Cardiac muscle cell (in vitro differentiated cells and primary cell): ENCODE data around the gene DOCK4. TPM values are rescaled to one million over a fixed set of nuclear protein-coding genes. Genes with fewer than 3 reads are reported as not detected.

Experiments used
- DNase-seq, 2 donors: peaks; one replicate each; pipeline versions ENCODE4 v3.0.0 to v3.0.0-alpha.2; 2010 to 2017; ENCODE audit warnings: low read depth in 1 of 2, low spot score in 1 of 2
- H3K27ac ChIP-seq: fragments of 200-600 bp; sonication (generic); 2 replicates; pipeline ENCODE4 v1.5.1; 2016
- H3K27me3 ChIP-seq: fragments of 200-600 bp; sonication (generic); 2 replicates; pipeline ENCODE4 v1.6.0; 2016; ENCODE audit warnings: control low read depth
- H3K36me3 ChIP-seq: fragments of 200-600 bp; sonication (generic); 2 replicates; pipeline ENCODE4 v1.5.1; 2016; ENCODE audit warnings: control low read depth
- H3K4me1 ChIP-seq: fragments of 200-600 bp; sonication (generic); 2 replicates; pipeline ENCODE4 v1.8.1; 2017; ENCODE audit warnings: low read depth, mild to moderate bottlenecking, mixed run types
- H3K4me3 ChIP-seq: fragments of 200-600 bp; sonication (generic); 2 replicates; pipeline ENCODE4 v1.5.1; 2016; ENCODE audit warnings: mild to moderate bottlenecking
- H3K9me3 ChIP-seq: fragments of 200-600 bp; sonication (generic); 2 replicates; pipeline ENCODE4 v1.5.1; 2017; ENCODE audit warnings: low read depth, mild to moderate bottlenecking, control low read depth
- CTCF ChIP-seq: IDR thresholded peaks from 2 replicates; pipeline ENCODE4 v1.5.1; 2012; ENCODE audit warnings: low read depth, mild to moderate bottlenecking, low read length
- polyA plus RNA-seq: library from polyadenylated mRNA; unstranded; fragments of >200 nt; fragmentation: Nextera tagmentation; extraction: Ambion mirVana; gene quantifications from 2 replicates; pipeline ENCODE4 v1.2.1, GENCODE V29; 2016
- total RNA-seq: library from RNA; depleted of rRNA; stranded (reverse); fragments of >200 nt; gene quantifications from 2 replicates; pipeline ENCODE4 v1.2.3, GENCODE V29; 2016

Gene DOCK4
- total and polyA plus RNA-seq, 2 experiments from 2014 or later = 5.3 to 11.4 TPM

- H3K36me3 ChIP-seq = no peaks in the 10 kb centered on the region
- TF ChIP-seq CTCF = no peak
- H3K9me3 ChIP-seq = no peaks in the 10 kb centered on the region
- no peak overlapping the region for H3K4me3 ChIP-seq
- DNase-seq = no peak
- no peaks in the 10 kb centered on the region for H3K4me1 ChIP-seq
- H3K27ac ChIP-seq = no peak overlapping the region
- H3K27me3 ChIP-seq = no peaks in the 10 kb centered on the region
Measured at GRCh38 chr7:111839261-111839660, 366.9 kb downstream of the DOCK4 start.

GRCh38 chr7:111836592-111836991 is 369.6 kb downstream of the DOCK4 start:
- Histone ChIP-seq H3K36me3 (no peaks in the 10 kb centered on the region), H3K4me3 (no peak overlapping the region), H3K27ac (no peak overlapping the region), H3K9me3 (no peaks in the 10 kb centered on the region), H3K27me3 (no peaks in the 10 kb centered on the region), H3K4me1 (no peaks in the 10 kb centered on the region)
- no peak for TF ChIP-seq CTCF
- DNase-seq = no peak

- Histone ChIP-seq H3K4me1 (no peaks in the 10 kb centered on the region), H3K27ac (no peak overlapping the region), H3K36me3 (no peaks in the 10 kb centered on the region), H3K9me3 (no peaks in the 10 kb centered on the region), H3K4me3 (no peak overlapping the region), H3K27me3 (no peaks in the 10 kb centered on the region)
- DNase-seq = peak in 1 of 2 donors; percentile 79
- no peak for TF ChIP-seq CTCF
Measured at GRCh38 chr7:111835066-111835465, 371.1 kb downstream of the DOCK4 start.

GRCh38 chr7:111834367-111834766 is 371.8 kb downstream of the DOCK4 start:
- TF ChIP-seq CTCF = no peak
- no peaks in the 10 kb centered on the region for H3K4me1 ChIP-seq
- H3K36me3 ChIP-seq = no peaks in the 10 kb centered on the region
- H3K27ac ChIP-seq = no peak overlapping the region
- DNase-seq = no peak
- H3K4me3 ChIP-seq = no peak overlapping the region
- H3K27me3 ChIP-seq = no peaks in the 10 kb centered on the region
- H3K9me3 ChIP-seq = no peaks in the 10 kb centered on the region

GRCh38 chr7:111833466-111833865 is 372.7 kb downstream of the DOCK4 start:
- H3K27me3 ChIP-seq = no peaks in the 10 kb centered on the region
- no peak overlapping the region for H3K27ac ChIP-seq
- no peak for TF ChIP-seq CTCF
- no peak for DNase-seq
- no peak overlapping the region for H3K4me3 ChIP-seq
- no peaks in the 10 kb centered on the region for H3K36me3 ChIP-seq
- no peaks in the 10 kb centered on the region for H3K9me3 ChIP-seq
- H3K4me1 ChIP-seq = no peaks in the 10 kb centered on the region

- Histone ChIP-seq H3K4me3 (no peak overlapping the region), H3K9me3 (no peaks in the 10 kb centered on the region), H3K4me1 (no peaks in the 10 kb centered on the region), H3K36me3 (no peaks in the 10 kb centered on the region), H3K27me3 (no peaks in the 10 kb centered on the region), H3K27ac (no peak overlapping the region)
- TF ChIP-seq CTCF = no peak
- peak in 1 of 2 donors; percentile 27 for DNase-seq
Measured at GRCh38 chr7:111832174-111832573, 374.0 kb downstream of the DOCK4 start.
